Measurements from ENCODE around the gene RBFOX2.

RBFOX2 gene

GRCh38 chr22:36042240-36042639 lies 13.6 kb upstream of the RBFOX2 start:
- Histone ChIP-seq H3K27ac (ENCODE audit: low read depth, low read length, poor library complexity, severe bottlenecking) (no peak overlapping the region), H3K4me3 (ENCODE audit: low read depth, low read length, poor library complexity, severe bottlenecking) (no peak overlapping the region), H2AFZ (ENCODE audit: low read length) (no peak overlapping the region), H3K4me2 (ENCODE audit: low read length) (no peak overlapping the region), H3K9ac (ENCODE audit: low read length) (no peak overlapping the region), H3K36me3 (ENCODE audit: insufficient read depth, low read length) (no peaks in the 10 kb centered on the region), H3K79me2 (ENCODE audit: insufficient read depth, low read length) (no peaks in the 10 kb centered on the region), H3F3A (ENCODE audit: insufficient read depth, low read length) (no peaks in the 10 kb centered on the region), H3K9me2 (ENCODE audit: low read depth, low read length) (no peaks in the 10 kb centered on the region), H3K9me3 (ENCODE audit: low read length) (no peaks in the 10 kb centered on the region), H4K20me1 (ENCODE audit: insufficient read depth, low read length) (no peaks in the 10 kb centered on the region), H3K4me1 (ENCODE audit: insufficient read depth, low read length, severe bottlenecking) (no peaks in the 10 kb centered on the region), H3K27me3 (ENCODE audit: insufficient read depth, low read length) (peaks cover 5% of the 10 kb centered on the region; the same call in 1 of the 2 replicates)
- TF ChIP-seq EZH2 (IDR thresholded peaks at IDR 0.05; ENCODE audit: borderline replicate concordance, low read length): no peak
- no peak for TF ChIP-seq CTCF (IDR thresholded peaks at IDR 0.05; ENCODE audit: low read length)

GRCh38 chr22:36039125-36039524 lies 10.5 kb upstream of the RBFOX2 start:
- no peak overlapping the region for H2AFZ ChIP-seq (ENCODE audit: low read length)
- no peak overlapping the region for H3K4me2 ChIP-seq (ENCODE audit: low read length)
- H3K36me3 ChIP-seq (ENCODE audit: insufficient read depth, low read length): no peaks in the 10 kb centered on the region
- H3K27ac ChIP-seq (ENCODE audit: low read depth, low read length, poor library complexity, severe bottlenecking): no peak overlapping the region
- H3K9me3 ChIP-seq (ENCODE audit: low read length): no peaks in the 10 kb centered on the region
- no peaks in the 10 kb centered on the region for H3F3A ChIP-seq (ENCODE audit: insufficient read depth, low read length)
- TF ChIP-seq EZH2 (IDR thresholded peaks at IDR 0.05; ENCODE audit: borderline replicate concordance, low read length) (no peak), CTCF (IDR thresholded peaks at IDR 0.05; ENCODE audit: low read length) (no peak)
- peaks cover 4% of the 10 kb centered on the region for H3K4me1 ChIP-seq (ENCODE audit: insufficient read depth, low read length, severe bottlenecking)
- no peaks in the 10 kb centered on the region for H3K79me2 ChIP-seq (ENCODE audit: insufficient read depth, low read length)
- no peaks in the 10 kb centered on the region for H3K9me2 ChIP-seq (ENCODE audit: low read depth, low read length)
- H3K27me3 ChIP-seq (ENCODE audit: insufficient read depth, low read length): peaks cover 5% of the 10 kb centered on the region; the same call in 1 of the 2 replicates
- no peak overlapping the region for H3K4me3 ChIP-seq (ENCODE audit: low read depth, low read length, poor library complexity, severe bottlenecking)
- H4K20me1 ChIP-seq (ENCODE audit: insufficient read depth, low read length): no peaks in the 10 kb centered on the region
- no peak overlapping the region for H3K9ac ChIP-seq (ENCODE audit: low read length)

GRCh38 chr22:36037102-36037758 lies 8.6 kb upstream of the RBFOX2 start:
- H3K4me2 ChIP-seq (ENCODE audit: low read length): no peak overlapping the region
- peaks cover 4% of the 10 kb centered on the region for H3K4me1 ChIP-seq (ENCODE audit: insufficient read depth, low read length, severe bottlenecking)
- no peak overlapping the region for H2AFZ ChIP-seq (ENCODE audit: low read length)
- no peak overlapping the region for H3K27ac ChIP-seq (ENCODE audit: low read depth, low read length, poor library complexity, severe bottlenecking)
- H3K9me2 ChIP-seq (ENCODE audit: low read depth, low read length): no peaks in the 10 kb centered on the region
- no peaks in the 10 kb centered on the region for H4K20me1 ChIP-seq (ENCODE audit: insufficient read depth, low read length)
- H3F3A ChIP-seq (ENCODE audit: insufficient read depth, low read length): no peaks in the 10 kb centered on the region
- H3K9me3 ChIP-seq (ENCODE audit: low read length): no peaks in the 10 kb centered on the region
- H3K79me2 ChIP-seq (ENCODE audit: insufficient read depth, low read length): no peaks in the 10 kb centered on the region
- H3K9ac ChIP-seq (ENCODE audit: low read length): no peak overlapping the region
- H3K27me3 ChIP-seq (ENCODE audit: insufficient read depth, low read length): peaks cover 5% of the 10 kb centered on the region; the same call in 1 of the 2 replicates
- no peaks in the 10 kb centered on the region for H3K36me3 ChIP-seq (ENCODE audit: insufficient read depth, low read length)
- TF ChIP-seq EZH2 (IDR thresholded peaks at IDR 0.05; ENCODE audit: borderline replicate concordance, low read length): no peak
- no peak for TF ChIP-seq CTCF (IDR thresholded peaks at IDR 0.05; ENCODE audit: low read length)
- H3K4me3 ChIP-seq (ENCODE audit: low read depth, low read length, poor library complexity, severe bottlenecking): no peak overlapping the region

Data from OCI-LY1 (cell line).